Measurements from ENCODE around the gene ZNF80.

DNA sequence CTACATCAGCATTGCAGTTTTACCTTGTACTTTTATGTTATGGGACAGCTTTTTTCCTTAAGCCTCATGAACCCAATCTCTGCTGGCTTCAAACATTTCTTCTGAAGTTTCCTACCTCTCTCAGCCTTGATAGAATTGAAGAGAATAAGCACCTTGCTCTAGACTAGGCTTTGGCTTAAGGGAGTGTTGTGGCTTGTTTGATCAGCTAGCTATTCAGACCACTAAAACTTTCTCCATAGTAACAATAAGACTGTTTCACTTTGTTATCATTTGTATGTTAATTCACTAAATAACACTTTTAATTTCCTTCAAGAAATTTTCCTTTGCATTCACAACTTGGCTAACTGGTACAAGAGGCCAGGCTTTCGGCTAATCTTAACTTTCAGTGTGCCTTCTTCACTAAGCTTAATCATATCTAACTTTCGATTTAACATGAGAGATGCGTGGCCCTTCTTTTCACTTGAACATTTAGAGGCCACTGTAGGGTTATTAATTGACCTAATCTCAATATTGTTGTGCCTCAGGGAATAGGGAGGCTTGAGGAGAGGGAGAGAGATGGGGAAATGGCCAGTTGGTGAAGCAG lies 48.4 kb upstream of the ZNF80 start:
- TF ChIP-seq, protein P1, sequence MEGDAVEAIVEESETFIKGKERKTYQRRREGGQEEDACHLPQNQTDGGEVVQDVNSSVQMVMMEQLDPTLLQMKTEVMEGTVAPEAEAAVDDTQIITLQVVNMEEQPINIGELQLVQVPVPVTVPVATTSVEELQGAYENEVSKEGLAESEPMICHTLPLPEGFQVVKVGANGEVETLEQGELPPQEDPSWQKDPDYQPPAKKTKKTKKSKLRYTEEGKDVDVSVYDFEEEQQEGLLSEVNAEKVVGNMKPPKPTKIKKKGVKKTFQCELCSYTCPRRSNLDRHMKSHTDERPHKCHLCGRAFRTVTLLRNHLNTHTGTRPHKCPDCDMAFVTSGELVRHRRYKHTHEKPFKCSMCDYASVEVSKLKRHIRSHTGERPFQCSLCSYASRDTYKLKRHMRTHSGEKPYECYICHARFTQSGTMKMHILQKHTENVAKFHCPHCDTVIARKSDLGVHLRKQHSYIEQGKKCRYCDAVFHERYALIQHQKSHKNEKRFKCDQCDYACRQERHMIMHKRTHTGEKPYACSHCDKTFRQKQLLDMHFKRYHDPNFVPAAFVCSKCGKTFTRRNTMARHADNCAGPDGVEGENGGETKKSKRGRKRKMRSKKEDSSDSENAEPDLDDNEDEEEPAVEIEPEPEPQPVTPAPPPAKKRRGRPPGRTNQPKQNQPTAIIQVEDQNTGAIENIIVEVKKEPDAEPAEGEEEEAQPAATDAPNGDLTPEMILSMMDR (IDR thresholded peaks at IDR 0.05; ENCODE audit: insufficient read depth, low read length), result no peak
- TF ChIP-seq POLR2AphosphoS5 (IDR thresholded peaks at IDR 0.05; ENCODE audit: low read depth) (no peak), GABPA (IDR thresholded peaks at IDR 0.05; ENCODE audit: low read depth) (no peak)
- TF ChIP-seq, protein P2, sequence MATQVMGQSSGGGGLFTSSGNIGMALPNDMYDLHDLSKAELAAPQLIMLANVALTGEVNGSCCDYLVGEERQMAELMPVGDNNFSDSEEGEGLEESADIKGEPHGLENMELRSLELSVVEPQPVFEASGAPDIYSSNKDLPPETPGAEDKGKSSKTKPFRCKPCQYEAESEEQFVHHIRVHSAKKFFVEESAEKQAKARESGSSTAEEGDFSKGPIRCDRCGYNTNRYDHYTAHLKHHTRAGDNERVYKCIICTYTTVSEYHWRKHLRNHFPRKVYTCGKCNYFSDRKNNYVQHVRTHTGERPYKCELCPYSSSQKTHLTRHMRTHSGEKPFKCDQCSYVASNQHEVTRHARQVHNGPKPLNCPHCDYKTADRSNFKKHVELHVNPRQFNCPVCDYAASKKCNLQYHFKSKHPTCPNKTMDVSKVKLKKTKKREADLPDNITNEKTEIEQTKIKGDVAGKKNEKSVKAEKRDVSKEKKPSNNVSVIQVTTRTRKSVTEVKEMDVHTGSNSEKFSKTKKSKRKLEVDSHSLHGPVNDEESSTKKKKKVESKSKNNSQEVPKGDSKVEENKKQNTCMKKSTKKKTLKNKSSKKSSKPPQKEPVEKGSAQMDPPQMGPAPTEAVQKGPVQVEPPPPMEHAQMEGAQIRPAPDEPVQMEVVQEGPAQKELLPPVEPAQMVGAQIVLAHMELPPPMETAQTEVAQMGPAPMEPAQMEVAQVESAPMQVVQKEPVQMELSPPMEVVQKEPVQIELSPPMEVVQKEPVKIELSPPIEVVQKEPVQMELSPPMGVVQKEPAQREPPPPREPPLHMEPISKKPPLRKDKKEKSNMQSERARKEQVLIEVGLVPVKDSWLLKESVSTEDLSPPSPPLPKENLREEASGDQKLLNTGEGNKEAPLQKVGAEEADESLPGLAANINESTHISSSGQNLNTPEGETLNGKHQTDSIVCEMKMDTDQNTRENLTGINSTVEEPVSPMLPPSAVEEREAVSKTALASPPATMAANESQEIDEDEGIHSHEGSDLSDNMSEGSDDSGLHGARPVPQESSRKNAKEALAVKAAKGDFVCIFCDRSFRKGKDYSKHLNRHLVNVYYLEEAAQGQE (IDR thresholded peaks at IDR 0.05; ENCODE audit: insufficient replicate concordance, low read depth), result no peak

Measured in HL-60 (cell line).